ENCODE measurements around the gene SPO11. TPM values are rescaled to one million over a fixed set of nuclear protein-coding genes. Genes with fewer than 3 reads are reported as not detected.
A peak's percentile ranks its signal among the peaks of the same experiment; 100 is the strongest.

SPO11 gene
- polyA plus RNA-seq, 4 donors: not detected

GRCh38 chr20:57325632-57326356, 3.8 kb upstream of the SPO11 start:
- H3K36me3 ChIP-seq (ENCODE audit: control insufficient read depth in 3 of 3, insufficient read depth in 2 of 3, low read depth in 1 of 3, low read length in 3 of 3): no peaks in the 10 kb centered on the region
- FAIRE-seq (no peak), DNase-seq (no peak)
- H3K4me3 ChIP-seq (ENCODE audit: low read depth in 1 of 3, low read length in 3 of 3): no peak overlapping the region
- no peaks in the 10 kb centered on the region for H3K4me1 ChIP-seq (ENCODE audit: control insufficient read depth in 3 of 3, insufficient read depth in 2 of 3, low read depth in 1 of 3, low read length in 2 of 3)
- 80 to 83% (median 82%) methylated on average over 12 of the region's 12 CpGs for WGBS, 3 donors
- peaks cover 0 to 11% (median 4%) of the 10 kb centered on the region in 3 donors for H3K27me3 ChIP-seq (ENCODE audit: control insufficient read depth in 3 of 3, insufficient read depth in 3 of 3, low read length in 3 of 3)
- no peaks in the 10 kb centered on the region for H3K9me3 ChIP-seq (ENCODE audit: control insufficient read depth in 2 of 2, insufficient read depth in 1 of 2, low read depth in 1 of 2, low read length in 1 of 2)
- no peak overlapping the region for H3K27ac ChIP-seq (ENCODE audit: low read depth in 1 of 3, low read length in 2 of 3)

- FAIRE-seq (no peak), DNase-seq (peak; percentile 37 to 52)
- Histone ChIP-seq H3K27me3 (ENCODE audit: control insufficient read depth in 3 of 3, insufficient read depth in 3 of 3, low read length in 3 of 3) (peaks cover 1 to 7% (median 4%) of the 10 kb centered on the region in 3 donors), H3K27ac (ENCODE audit: low read depth in 1 of 3, low read length in 2 of 3) (no peak overlapping the region), H3K4me3 (ENCODE audit: low read depth in 1 of 3, low read length in 3 of 3) (no peak overlapping the region), H3K4me1 (ENCODE audit: control insufficient read depth in 3 of 3, insufficient read depth in 2 of 3, low read depth in 1 of 3, low read length in 2 of 3) (no peaks in the 10 kb centered on the region), H3K9me3 (ENCODE audit: control insufficient read depth in 2 of 2, insufficient read depth in 1 of 2, low read depth in 1 of 2, low read length in 1 of 2) (no peaks in the 10 kb centered on the region), H3K36me3 (ENCODE audit: control insufficient read depth in 3 of 3, insufficient read depth in 2 of 3, low read depth in 1 of 3, low read length in 3 of 3) (no peaks in the 10 kb centered on the region)
- 7 to 40% (median 34%) methylated on average over 8 of the region's 8 CpGs for WGBS, 3 donors
Measured at GRCh38 chr20:57326667-57327455, 2.7 kb upstream of the SPO11 start.

- H3K27me3 ChIP-seq (ENCODE audit: control insufficient read depth in 3 of 3, insufficient read depth in 3 of 3, low read length in 3 of 3): peaks cover 1 to 7% (median 4%) of the 10 kb centered on the region in 3 donors
- no peak for DNase-seq
- H3K4me3 ChIP-seq (ENCODE audit: low read depth in 1 of 3, low read length in 3 of 3): no peak overlapping the region
- no peaks in the 10 kb centered on the region for H3K9me3 ChIP-seq (ENCODE audit: control insufficient read depth in 2 of 2, insufficient read depth in 1 of 2, low read depth in 1 of 2, low read length in 1 of 2)
- H3K4me1 ChIP-seq (ENCODE audit: control insufficient read depth in 3 of 3, insufficient read depth in 2 of 3, low read depth in 1 of 3, low read length in 2 of 3): no peaks in the 10 kb centered on the region
- H3K27ac ChIP-seq (ENCODE audit: low read depth in 1 of 3, low read length in 2 of 3): no peak overlapping the region
- no peaks in the 10 kb centered on the region for H3K36me3 ChIP-seq (ENCODE audit: control insufficient read depth in 3 of 3, insufficient read depth in 2 of 3, low read depth in 1 of 3, low read length in 3 of 3)
- FAIRE-seq: no peak
- WGBS, 3 donors: 40 to 64% (median 45%) methylated on average over 6 of the region's 6 CpGs
Measured at GRCh38 chr20:57327820-57328219, 1.8 kb upstream of the SPO11 start.

GRCh38 chr20:57330998-57331397, 1.4 kb downstream of the SPO11 start:
- FAIRE-seq (no peak), DNase-seq (no peak)
- no peaks in the 10 kb centered on the region for H3K36me3 ChIP-seq (ENCODE audit: control insufficient read depth in 3 of 3, insufficient read depth in 2 of 3, low read depth in 1 of 3, low read length in 3 of 3)
- H3K9me3 ChIP-seq (ENCODE audit: control insufficient read depth in 2 of 2, insufficient read depth in 1 of 2, low read depth in 1 of 2, low read length in 1 of 2): no peaks in the 10 kb centered on the region
- H3K27me3 ChIP-seq (ENCODE audit: control insufficient read depth in 3 of 3, insufficient read depth in 3 of 3, low read length in 3 of 3): peaks cover 1 to 7% (median 4%) of the 10 kb centered on the region in 3 donors
- no peaks in the 10 kb centered on the region for H3K4me1 ChIP-seq (ENCODE audit: control insufficient read depth in 3 of 3, insufficient read depth in 2 of 3, low read depth in 1 of 3, low read length in 2 of 3)
- H3K27ac ChIP-seq (ENCODE audit: low read depth in 1 of 3, low read length in 2 of 3): no peak overlapping the region
- no peak overlapping the region for H3K4me3 ChIP-seq (ENCODE audit: low read depth in 1 of 3, low read length in 3 of 3)
- 66 to 75% (median 75%) methylated on average over 8 of the region's 8 CpGs for WGBS, 3 donors

GRCh38 chr20:57332105-57333089, 2.8 kb downstream of the SPO11 start:
- DNase-seq: no peak
- Histone ChIP-seq H3K9me3 (ENCODE audit: control insufficient read depth in 2 of 2, insufficient read depth in 1 of 2, low read depth in 1 of 2, low read length in 1 of 2) (no peaks in the 10 kb centered on the region), H3K27me3 (ENCODE audit: control insufficient read depth in 3 of 3, insufficient read depth in 3 of 3, low read length in 3 of 3) (peaks cover 1 to 7% (median 4%) of the 10 kb centered on the region in 3 donors), H3K4me3 (ENCODE audit: low read depth in 1 of 3, low read length in 3 of 3) (no peak overlapping the region), H3K36me3 (ENCODE audit: control insufficient read depth in 3 of 3, insufficient read depth in 2 of 3, low read depth in 1 of 3, low read length in 3 of 3) (no peaks in the 10 kb centered on the region), H3K27ac (ENCODE audit: low read depth in 1 of 3, low read length in 2 of 3) (no peak overlapping the region), H3K4me1 (ENCODE audit: control insufficient read depth in 3 of 3, insufficient read depth in 2 of 3, low read depth in 1 of 3, low read length in 2 of 3) (no peaks in the 10 kb centered on the region)
- 11 to 57% (median 34%) methylated on average over 1 of the region's 1 CpG for WGBS, 3 donors
- FAIRE-seq: no peak

GRCh38 chr20:57335392-57335791, 5.8 kb downstream of the SPO11 start:
- Histone ChIP-seq H3K27ac (ENCODE audit: low read depth in 1 of 3, low read length in 2 of 3) (no peak overlapping the region), H3K4me1 (ENCODE audit: control insufficient read depth in 3 of 3, insufficient read depth in 2 of 3, low read depth in 1 of 3, low read length in 2 of 3) (no peaks in the 10 kb centered on the region), H3K36me3 (ENCODE audit: control insufficient read depth in 3 of 3, insufficient read depth in 2 of 3, low read depth in 1 of 3, low read length in 3 of 3) (no peaks in the 10 kb centered on the region), H3K27me3 (ENCODE audit: control insufficient read depth in 3 of 3, insufficient read depth in 3 of 3, low read length in 3 of 3) (peaks cover 0 to 1% (median 0%) of the 10 kb centered on the region in 3 donors), H3K4me3 (ENCODE audit: low read depth in 1 of 3, low read length in 3 of 3) (no peak overlapping the region), H3K9me3 (ENCODE audit: control insufficient read depth in 2 of 2, insufficient read depth in 1 of 2, low read depth in 1 of 2, low read length in 1 of 2) (no peaks in the 10 kb centered on the region)
- FAIRE-seq (no peak), DNase-seq (no peak)
- 66 to 83% (median 73%) methylated on average over 2 of the region's 2 CpGs for WGBS, 3 donors

GRCh38 chr20:57341663-57342062, 12.1 kb downstream of the SPO11 start:
- no peaks in the 10 kb centered on the region for H3K4me1 ChIP-seq (ENCODE audit: control insufficient read depth in 3 of 3, insufficient read depth in 2 of 3, low read depth in 1 of 3, low read length in 2 of 3)
- H3K27ac ChIP-seq (ENCODE audit: low read depth in 1 of 3, low read length in 2 of 3): no peak overlapping the region
- DNase-seq: no peak
- H3K27me3 ChIP-seq (ENCODE audit: control insufficient read depth in 3 of 3, insufficient read depth in 3 of 3, low read length in 3 of 3): peaks cover 0 to 2% (median 0%) of the 10 kb centered on the region in 3 donors
- 71 to 78% (median 71%) methylated on average over 2 of the region's 2 CpGs for WGBS, 3 donors
- no peaks in the 10 kb centered on the region for H3K9me3 ChIP-seq (ENCODE audit: control insufficient read depth in 2 of 2, insufficient read depth in 1 of 2, low read depth in 1 of 2, low read length in 1 of 2)
- FAIRE-seq: no peak
- H3K36me3 ChIP-seq (ENCODE audit: control insufficient read depth in 3 of 3, insufficient read depth in 2 of 3, low read depth in 1 of 3, low read length in 3 of 3): no peaks in the 10 kb centered on the region
- H3K4me3 ChIP-seq (ENCODE audit: low read depth in 1 of 3, low read length in 3 of 3): no peak overlapping the region

- no peak overlapping the region for H3K27ac ChIP-seq (ENCODE audit: low read depth in 1 of 3, low read length in 2 of 3)
- H3K36me3 ChIP-seq (ENCODE audit: control insufficient read depth in 3 of 3, insufficient read depth in 2 of 3, low read depth in 1 of 3, low read length in 3 of 3): no peaks in the 10 kb centered on the region
- no peak for DNase-seq
- peaks cover 0 to 2% (median 0%) of the 10 kb centered on the region in 3 donors for H3K27me3 ChIP-seq (ENCODE audit: control insufficient read depth in 3 of 3, insufficient read depth in 3 of 3, low read length in 3 of 3)
- H3K4me3 ChIP-seq (ENCODE audit: low read depth in 1 of 3, low read length in 3 of 3): no peak overlapping the region
- FAIRE-seq: no peak
- H3K4me1 ChIP-seq (ENCODE audit: control insufficient read depth in 3 of 3, insufficient read depth in 2 of 3, low read depth in 1 of 3, low read length in 2 of 3): no peaks in the 10 kb centered on the region
- no peaks in the 10 kb centered on the region for H3K9me3 ChIP-seq (ENCODE audit: control insufficient read depth in 2 of 2, insufficient read depth in 1 of 2, low read depth in 1 of 2, low read length in 1 of 2)
- 33 to 40% (median 39%) methylated on average over 2 of the region's 2 CpGs for WGBS, 3 donors
Measured at GRCh38 chr20:57342829-57343228, 13.2 kb downstream of the SPO11 start.

All from small intestine (tissue), 7 donors.